Renal pelvis (tissue), 4 donors: ENCODE results near the gene TTC16. TPM values are rescaled to one million over a fixed set of nuclear protein-coding genes. Genes with fewer than 3 reads are reported as not detected.

Experiments
- DNase-seq: peaks from one replicate; pipeline ENCODE4 v3.0.0-alpha.2; 2013
- polyA plus RNA-seq, 3 donors: library from polyadenylated mRNA; unstranded; fragments of 120-200 nt; gene quantifications; one replicate each; pipeline ENCODE4 v1.2.1, GENCODE V29; 2013; ENCODE audit not compliant: insufficient read length in 3 of 3

The TTC16 gene
- polyA plus RNA-seq, 3 donors: 0.20 to 0.37 (median 0.26) TPM

- no peak for DNase-seq
Measured at GRCh38 chr9:127717766-127718165, 1.9 kb downstream of the TTC16 start.

- DNase-seq: no peak
Measured at GRCh38 chr9:127720031-127720864, 4.4 kb downstream of the TTC16 start.

- no peak for DNase-seq
Measured at GRCh38 chr9:127720865-127721227, 5.0 kb downstream of the TTC16 start.

GRCh38 chr9:127721391-127721821 is 5.5 kb downstream of the TTC16 start:
- DNase-seq: no peak

DNA sequence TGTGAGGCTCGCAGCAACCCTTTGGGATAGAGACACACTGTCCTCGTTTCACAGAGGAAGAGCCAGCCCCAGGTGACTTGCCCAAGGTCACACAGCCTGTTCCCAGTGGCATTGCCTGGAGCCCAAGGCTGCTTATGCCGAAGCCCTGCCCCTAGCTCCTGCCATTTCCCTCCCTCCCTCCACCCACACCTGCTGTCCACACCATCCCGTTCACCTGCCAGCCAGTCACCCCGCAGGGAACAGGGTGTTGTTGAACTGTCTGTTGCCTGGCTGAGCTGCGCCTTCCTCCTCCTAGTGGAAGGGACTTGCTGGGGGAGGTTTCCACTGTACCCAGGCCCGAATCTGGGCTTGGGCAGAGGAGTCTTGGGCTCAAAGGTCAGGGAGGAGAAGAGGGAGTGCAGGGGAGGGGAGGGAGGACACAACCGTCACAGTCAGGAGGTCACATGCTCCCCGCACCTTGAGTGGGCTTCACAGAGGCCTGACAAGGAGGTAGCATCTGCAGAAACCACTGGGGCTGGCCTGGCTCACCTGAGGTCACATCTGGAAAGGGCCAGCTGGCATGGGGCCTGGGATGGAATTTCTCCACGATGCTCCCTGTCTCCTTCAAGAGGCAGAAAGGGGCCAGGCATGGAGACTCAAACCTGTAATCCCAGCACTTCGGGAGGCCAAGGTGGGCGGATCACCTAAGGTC is 6.3 kb downstream of the TTC16 start:
- DNase-seq: no peak

GRCh38 chr9:127723013-127723412 is 7.1 kb downstream of the TTC16 start:
- DNase-seq: no peak

DNA sequence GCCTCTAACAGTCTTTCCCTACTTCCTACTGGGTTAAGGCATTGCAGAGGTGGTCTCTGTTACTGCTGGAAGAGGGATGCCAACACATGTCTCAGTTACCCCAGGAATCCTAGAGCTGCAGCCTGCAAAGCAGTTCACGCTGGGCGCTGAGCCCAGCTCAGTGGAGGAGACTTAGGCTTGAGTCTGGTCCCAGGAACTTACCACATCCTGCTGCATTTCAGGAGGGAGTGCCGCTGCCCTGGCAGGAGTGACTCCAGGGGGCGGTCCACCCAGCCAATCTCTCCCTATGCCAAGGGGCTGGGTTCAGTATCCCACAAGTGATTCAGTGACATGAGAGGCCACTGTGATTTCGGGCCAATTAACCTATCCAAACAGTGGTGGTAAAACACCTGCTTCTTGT is 7.6 kb downstream of the TTC16 start:
- no peak for DNase-seq

- DNase-seq: no peak
Measured at GRCh38 chr9:127724012-127724411, 8.1 kb downstream of the TTC16 start.

- no peak for DNase-seq
Measured at GRCh38 chr9:127726871-127727270, 11.0 kb downstream of the TTC16 start.

- no peak for DNase-seq
Measured at GRCh38 chr9:127728808-127729207, 12.9 kb downstream of the TTC16 start.

DNA sequence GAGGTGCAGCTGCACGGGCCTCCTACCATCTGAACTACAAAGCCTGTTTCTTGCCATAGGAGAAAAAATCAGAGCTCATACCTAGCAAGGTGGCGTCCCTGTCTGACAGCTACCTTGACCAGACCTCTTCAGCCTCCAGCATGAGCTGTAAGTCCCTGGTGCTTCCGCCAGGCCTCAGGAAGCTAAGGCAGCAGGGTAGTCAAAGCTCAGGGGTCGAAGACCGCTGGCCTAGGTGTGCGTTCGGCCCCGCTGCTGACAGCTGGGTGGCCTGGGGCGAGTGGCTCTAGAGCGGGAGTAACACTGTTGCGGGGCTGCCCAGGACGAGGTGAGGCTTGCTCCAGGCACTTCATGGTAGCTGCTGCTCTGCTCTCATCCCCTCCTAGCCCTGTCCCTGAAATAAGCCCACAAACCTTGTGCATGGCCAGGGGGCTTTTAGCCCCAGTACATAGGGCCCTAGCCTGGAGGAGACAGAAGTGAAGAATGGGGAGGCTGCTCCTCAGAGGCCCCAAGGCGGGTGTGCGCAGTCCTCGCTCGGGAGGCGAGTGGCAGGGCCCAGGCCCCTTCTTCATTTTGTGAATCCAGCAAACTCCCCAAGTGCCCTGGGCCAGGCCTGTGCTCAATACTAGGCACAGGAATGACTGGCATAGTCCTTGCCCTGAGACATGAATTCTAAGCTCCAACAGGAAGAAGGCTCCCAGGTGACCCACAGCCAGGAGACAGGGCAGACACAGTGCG is 13.8 kb downstream of the TTC16 start:
- DNase-seq: no peak

DNA sequence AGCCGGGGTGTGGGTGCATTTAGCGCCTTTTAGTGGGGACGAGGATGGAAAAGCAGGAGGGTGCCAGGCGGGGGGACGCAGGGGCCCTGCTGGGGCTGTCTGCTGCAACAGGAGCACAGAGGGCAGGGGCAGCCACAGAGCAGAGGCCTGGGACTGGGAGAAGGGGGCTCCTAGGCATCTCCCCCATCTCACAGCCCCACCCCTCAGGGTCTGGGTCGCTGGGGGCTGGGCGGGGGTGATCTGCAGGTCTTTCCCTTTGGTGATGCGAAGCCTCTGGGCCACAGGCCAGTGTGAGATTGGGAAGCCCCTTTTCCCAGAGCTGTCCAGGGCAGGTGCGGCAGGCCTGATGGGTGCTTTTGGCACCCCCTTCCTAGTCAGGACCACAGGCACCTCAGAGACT is 14.4 kb downstream of the TTC16 start:
- DNase-seq: no peak

DNA sequence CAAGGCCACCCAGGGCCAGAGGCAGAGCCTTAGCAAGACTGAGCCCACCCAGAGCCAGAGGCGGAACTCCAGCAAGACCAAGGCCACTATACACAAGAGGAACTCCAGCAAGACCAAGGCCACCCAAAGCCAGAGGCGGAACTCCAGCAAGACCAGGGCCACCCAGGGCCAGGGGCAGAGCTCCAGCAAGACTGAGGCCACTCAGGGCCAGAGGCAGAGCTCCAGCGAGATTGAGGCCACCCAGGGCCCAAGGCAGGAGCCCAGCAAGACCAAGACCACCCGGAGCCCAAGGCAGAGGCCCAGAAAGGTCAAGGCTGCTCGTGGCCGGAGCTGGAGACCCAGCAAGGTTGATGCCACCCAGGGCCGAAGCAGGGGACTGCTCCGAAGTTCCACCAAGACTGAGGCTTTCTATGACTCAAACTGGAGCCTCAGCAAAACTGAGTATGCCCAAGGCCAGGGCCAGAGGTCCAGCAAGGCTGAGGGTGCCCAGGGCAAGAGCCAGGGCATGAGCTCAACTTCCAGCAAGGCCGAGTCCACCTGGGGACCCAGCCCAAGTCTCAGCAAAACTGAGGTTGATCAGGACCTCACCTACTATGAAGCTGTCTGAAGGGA is 15.0 kb downstream of the TTC16 start:
- no peak for DNase-seq

GRCh38 chr9:127731938-127732337 is 16.1 kb downstream of the TTC16 start:
- no peak for DNase-seq

DNA sequence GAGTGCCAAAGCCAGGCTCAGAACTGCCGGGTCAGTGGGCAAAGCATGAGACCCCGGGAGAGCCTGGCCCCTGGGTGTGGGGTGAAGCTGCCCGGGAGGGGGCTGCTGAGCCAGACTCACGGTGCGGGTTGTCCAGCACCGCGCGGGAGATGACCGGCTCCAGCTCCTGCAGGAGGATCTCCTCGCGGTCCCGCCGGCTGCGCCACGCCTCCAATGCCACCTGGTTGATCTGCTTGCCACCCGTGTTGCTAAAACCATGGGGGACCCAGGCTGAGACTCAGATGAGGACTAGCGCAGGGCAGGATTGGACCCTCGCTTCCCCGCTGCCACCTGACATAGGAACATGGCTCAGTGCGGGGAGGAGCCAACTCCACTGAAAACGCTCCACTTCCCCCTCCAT is 16.6 kb downstream of the TTC16 start:
- no peak for DNase-seq

DNA sequence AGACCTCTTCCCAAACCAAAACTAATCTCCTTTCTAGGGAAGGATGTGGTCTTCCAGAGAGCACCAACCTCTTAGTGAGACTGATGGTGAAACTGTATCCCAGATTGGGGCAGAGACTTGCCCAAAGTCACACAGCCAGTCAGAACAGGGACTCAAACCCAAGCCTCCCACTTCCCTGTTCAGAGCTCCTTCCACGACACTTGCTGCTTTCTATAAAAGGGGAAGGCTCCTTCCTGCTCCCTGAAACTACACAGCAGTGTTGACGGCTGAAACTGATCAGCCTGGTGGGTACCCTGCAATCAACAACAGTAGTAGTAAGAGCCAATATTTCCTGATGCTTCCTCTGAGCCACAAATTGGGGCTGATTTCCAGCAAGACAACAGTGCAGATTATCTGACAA is 17.7 kb downstream of the TTC16 start:
- no peak for DNase-seq

DNA sequence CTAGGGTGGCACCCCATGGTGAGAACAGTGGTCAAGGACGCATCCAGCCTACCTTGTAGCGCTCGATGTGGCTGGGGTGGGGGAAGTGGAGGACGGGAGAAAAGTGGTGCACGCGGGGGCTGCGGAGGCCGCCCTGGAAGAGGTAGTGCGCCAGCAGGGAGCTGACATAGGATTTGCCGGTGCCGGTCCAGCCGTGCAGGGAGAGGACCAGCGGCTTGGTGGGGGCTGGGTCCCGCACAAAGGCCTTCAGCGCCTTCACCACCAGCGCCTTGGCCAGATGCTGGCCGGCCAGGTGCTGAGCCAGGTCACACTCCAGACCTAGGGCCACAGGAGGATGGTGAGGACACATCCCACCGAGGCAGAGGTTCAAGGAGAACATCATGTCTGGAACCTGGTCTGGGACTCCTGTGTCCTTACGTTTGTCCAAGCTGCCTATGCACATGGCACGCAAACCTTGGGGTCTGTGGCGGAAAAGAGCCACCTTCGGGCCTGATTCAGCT is 18.4 kb downstream of the TTC16 start:
- DNase-seq: no peak

GRCh38 chr9:127734747-127735529 is 19.1 kb downstream of the TTC16 start, which contains the start of gene TOR2A:
Gene TOR2A (minus strand): TSS chr9:127735294. CDS start chr9:127735270, 24 bp downstream.
- DNase-seq: peak; percentile 98

GRCh38 chr9:127735530-127736185 is 19.8 kb downstream of the TTC16 start:
- DNase-seq: no peak

GRCh38 chr9:127738666-127739065 is 22.8 kb downstream of the TTC16 start:
- DNase-seq: no peak
